Activated CD4-positive, CD25-positive, alpha-beta regulatory T cell treated with anti-CD3 and anti-CD28 coated beads, Interleukin-2, amount 50 U/mL, for 24 hours (primary cell): Measurements from ENCODE around the gene RPL41.

ENCODE experiments used
- ATAC-seq, 2 donors: fragments of 150-1000 bp; cut with Tn5 transposase; one replicate each; pipeline ENCODE4 v1.10.0; 2021; ENCODE audit warnings: mild to moderate bottlenecking in 1 of 2, moderate library complexity in 1 of 2

RPL41 gene

GRCh38 chr12:56127888-56128669 lies 11.6 kb downstream of the RPL41 start, which contains the start of gene ESYT1:
TSS of gene ESYT1 (plus strand) at chr12:56128267. CDS start at chr12:56128320, 53 bp downstream.
- ATAC-seq = peak; percentile 95 to 97

GRCh38 chr12:56128670-56129205 lies 12.3 kb downstream of the RPL41 start:
- ATAC-seq = no peak

GRCh38 chr12:56129206-56129941 lies 12.9 kb downstream of the RPL41 start:
- peak; percentile 2 to 6 for ATAC-seq

- no peak for ATAC-seq
Observed at GRCh38 chr12:56129942-56130495, 13.6 kb downstream of the RPL41 start.

- ATAC-seq = no peak
Observed at GRCh38 chr12:56130876-56131275, 14.4 kb downstream of the RPL41 start.

- peak; percentile 51 to 57 for ATAC-seq
Observed at GRCh38 chr12:56134897-56135296, 18.5 kb downstream of the RPL41 start.

- no peak for ATAC-seq
Observed at GRCh38 chr12:56137853-56138571, 21.6 kb downstream of the RPL41 start.

GRCh38 chr12:56141946-56142784 lies 25.7 kb downstream of the RPL41 start:
- ATAC-seq = no peak

GRCh38 chr12:56143217-56143616 lies 26.8 kb downstream of the RPL41 start:
- ATAC-seq = peak; percentile 53 to 74

- no peak for ATAC-seq
Observed at GRCh38 chr12:56143870-56144269, 27.4 kb downstream of the RPL41 start.

GRCh38 chr12:56145217-56145616 lies 28.8 kb downstream of the RPL41 start:
- ATAC-seq = no peak

GRCh38 chr12:56146492-56147460 lies 30.3 kb downstream of the RPL41 start:
- no peak for ATAC-seq

GRCh38 chr12:56150563-56150962 lies 34.1 kb downstream of the RPL41 start:
- no peak for ATAC-seq

GRCh38 chr12:56151672-56152131 lies 35.3 kb downstream of the RPL41 start:
- ATAC-seq = peak; percentile 74 to 77

GRCh38 chr12:56152132-56152755 lies 35.8 kb downstream of the RPL41 start, which contains the start of gene MYL6B:
TSS of gene MYL6B (plus strand) at chr12:56152587. CDS start at chr12:56153919, 1,332 bp downstream.
- peak; percentile 93 to 96 for ATAC-seq

- no peak for ATAC-seq
Observed at GRCh38 chr12:56152756-56153677, 36.6 kb downstream of the RPL41 start.

GRCh38 chr12:56153678-56154065 lies 37.2 kb downstream of the RPL41 start:
- no peak for ATAC-seq

GRCh38 chr12:56154246-56154771 lies 37.9 kb downstream of the RPL41 start:
- ATAC-seq = no peak
